IMR-90 (cell line): Measurements from ENCODE around the gene OR7A17. TPM values are rescaled to one million over a fixed set of nuclear protein-coding genes. Genes with fewer than 3 reads are reported as not detected.

ENCODE experiments used
- ATAC-seq: fragments of 200-7000 bp; cut with Tn5 transposase; 2 replicates; pipeline ENCODE4 v1.9.1; 2020; ENCODE audit warnings: low read depth, mild to moderate bottlenecking, moderate library complexity
- BruUV-seq: library from RNA; stranded (reverse); fragments of 400-500 nt; replicated peaks from 2 replicates; lab custom pipeline; 2021; lab: Mats Ljungman, UMichigan
- CTCF ChIA-PET: fragments of 300-600 bp; formaldehyde crosslinking; extraction: SDS; loops from one replicate; lab custom pipeline; 2021; ENCODE audit warnings: antibody characterized with exemption; lab: Yijun Ruan, JAX
- POLR2A ChIA-PET: fragments of 300-600 bp; sonication (Branson Sonifier 250); formaldehyde crosslinking; loops from one replicate; lab custom pipeline; 2022; ENCODE audit warnings: antibody characterized with exemption; ENCODE audit not compliant: unreplicated experiment; lab: Charles Lee
- DNase-seq: peaks from one replicate; pipeline ENCODE4 v3.0.0; 2013
- H2AFZ ChIP-seq: replicated peaks from 2 replicates; pipeline ENCODE3; 2013; ENCODE audit warnings: low read length, mild to moderate bottlenecking; ENCODE audit not compliant: poor library complexity
- H2AK5ac ChIP-seq: 2 replicates; pipeline ENCODE4 v1.6.1; 2013; ENCODE audit warnings: low read depth, low read length, inconsistent platforms
- H2AK9ac ChIP-seq: replicated peaks from 2 replicates; pipeline ENCODE3; 2013; ENCODE audit warnings: mild to moderate bottlenecking, low read depth, low read length, moderate library complexity; ENCODE audit not compliant: poor library complexity
- H2BK120ac ChIP-seq: 2 replicates; pipeline ENCODE4 v1.6.1; 2013; ENCODE audit warnings: low read depth, low read length, inconsistent platforms
- H2BK15ac ChIP-seq: 3 replicates; pipeline ENCODE4 v1.6.1; 2013; ENCODE audit warnings: low read depth, low read length, inconsistent platforms
- H2BK20ac ChIP-seq: 2 replicates; pipeline ENCODE4 v1.6.1; 2013; ENCODE audit warnings: low read depth, mild to moderate bottlenecking, inconsistent platforms, low read length, moderate library complexity
- H2BK5ac ChIP-seq: 2 replicates; pipeline ENCODE4 v1.6.1; 2013; ENCODE audit warnings: mild to moderate bottlenecking, low read depth, low read length, inconsistent platforms; ENCODE audit not compliant: poor library complexity, severe bottlenecking
- H3K14ac ChIP-seq: replicated peaks from 2 replicates; pipeline ENCODE4 v1.6.1; 2013; ENCODE audit warnings: low read depth, low read length, inconsistent platforms
- H3K18ac ChIP-seq: 2 replicates; pipeline ENCODE4 v1.6.1; 2013; ENCODE audit warnings: low read depth, low read length, control low read depth
- H3K23ac ChIP-seq: 2 replicates; pipeline ENCODE4 v1.6.1; 2013; ENCODE audit warnings: low read depth, low read length, inconsistent platforms
- H3K27ac ChIP-seq: 2 replicates; pipeline ENCODE4 v1.5.1; 2013; ENCODE audit warnings: mild to moderate bottlenecking, control low read depth, low read length; ENCODE audit not compliant: insufficient read depth
- H3K27me3 ChIP-seq: 2 replicates; pipeline ENCODE4 v1.6.1; 2013; ENCODE audit warnings: low read length; ENCODE audit not compliant: control insufficient read depth, insufficient read depth
- H3K36me3 ChIP-seq: 2 replicates; pipeline ENCODE4 v1.6.1; 2013; ENCODE audit warnings: low read length, mixed read lengths; ENCODE audit not compliant: control insufficient read depth, insufficient read depth
- H3K4ac ChIP-seq: 2 replicates; pipeline ENCODE4 v1.6.1; 2013; ENCODE audit warnings: low read depth, low read length, inconsistent platforms
- H3K4me1 ChIP-seq: 2 replicates; pipeline ENCODE4 v1.6.1; 2013; ENCODE audit warnings: low read length, mixed read lengths; ENCODE audit not compliant: control insufficient read depth, insufficient read depth
- H3K4me2 ChIP-seq: 2 replicates; pipeline ENCODE4 v1.6.1; 2013; ENCODE audit warnings: low read depth, mild to moderate bottlenecking, control low read depth, low read length, moderate library complexity
- H3K4me3 ChIP-seq: 2 replicates; pipeline ENCODE4 v1.5.1; 2013; ENCODE audit warnings: low read depth, mild to moderate bottlenecking, control low read depth, low read length, moderate library complexity; ENCODE audit not compliant: insufficient read depth
- H3K56ac ChIP-seq: 2 replicates; pipeline ENCODE4 v1.6.1; 2013; ENCODE audit warnings: low read length, inconsistent platforms; ENCODE audit not compliant: insufficient read depth; ENCODE audit errors: extremely low read depth
- H3K79me1 ChIP-seq, 2 experiments: 2 replicates each; pipeline ENCODE4 v1.6.1; 2013; ENCODE audit warnings: low read length in 2 of 2, inconsistent platforms in 1 of 2, low read depth in 1 of 2
- H3K9ac ChIP-seq: 2 replicates; pipeline ENCODE4 v1.6.1; 2013; ENCODE audit warnings: low read depth, low read length, control low read depth
- H3K9me1 ChIP-seq: 2 replicates; pipeline ENCODE4 v1.6.1; 2013; ENCODE audit warnings: low read length, inconsistent platforms; ENCODE audit not compliant: insufficient read depth
- H3K9me3 ChIP-seq: 2 replicates; pipeline ENCODE4 v1.6.1; 2013; ENCODE audit warnings: low read length; ENCODE audit not compliant: control insufficient read depth, insufficient read depth
- H4K20me1 ChIP-seq: 2 replicates; pipeline ENCODE4 v1.6.1; 2013; ENCODE audit warnings: low read length, inconsistent platforms; ENCODE audit not compliant: insufficient read depth
- H4K5ac ChIP-seq: 2 replicates; pipeline ENCODE4 v1.6.1; 2013; ENCODE audit warnings: mild to moderate bottlenecking, low read depth, low read length, control low read depth
- H4K8ac ChIP-seq, 2 experiments: 2 replicates each; pipeline ENCODE4 v1.6.1; 2013; ENCODE audit warnings: low read depth in 2 of 2, low read length in 2 of 2, control low read depth in 1 of 2, inconsistent platforms in 1 of 2
- H4K91ac ChIP-seq: 2 replicates; pipeline ENCODE4 v1.6.1; 2013; ENCODE audit warnings: low read depth, low read length, inconsistent platforms; ENCODE audit not compliant: insufficient read depth
- BHLHE40 ChIP-seq: fragments of 150-350 bp; IDR thresholded peaks from 2 replicates; pipeline ENCODE4 v1.6.1; 2016; ENCODE audit warnings: mild to moderate bottlenecking, low read depth, low read length
- CEBPB ChIP-seq: IDR thresholded peaks from 2 replicates; pipeline ENCODE4 v1.6.1; 2012; ENCODE audit warnings: low read depth, low read length, improper control_type of control experiment
- CHD1 ChIP-seq: IDR thresholded peaks from 2 replicates; pipeline ENCODE4 v1.6.1; 2012; ENCODE audit warnings: low read depth, low read length, improper control_type of control experiment
- CTCF ChIP-seq: conservative IDR thresholded peaks from 2 replicates; pipeline ENCODE4 v1.5.1; 2012; ENCODE audit warnings: mild to moderate bottlenecking, low read depth, low read length, improper control_type of control experiment
- FOS ChIP-seq: fragments of 150-350 bp; IDR thresholded peaks from 2 replicates; pipeline ENCODE4 v1.6.1; 2016; ENCODE audit warnings: low read depth, low read length
- MAZ ChIP-seq: IDR thresholded peaks from 2 replicates; pipeline ENCODE4 v1.6.1; 2012; ENCODE audit warnings: low read depth, mild to moderate bottlenecking, low read length, improper control_type of control experiment, moderate library complexity, borderline replicate concordance
- RAD21 ChIP-seq: IDR thresholded peaks from 2 replicates; pipeline ENCODE4 v1.6.1; 2012; ENCODE audit warnings: low read length, improper control_type of control experiment
- RCOR1 ChIP-seq: IDR thresholded peaks from 2 replicates; pipeline ENCODE4 v1.6.1; 2012; ENCODE audit warnings: mild to moderate bottlenecking, low read length, improper control_type of control experiment; ENCODE audit not compliant: insufficient replicate concordance
- SMC3 ChIP-seq: fragments of 150-350 bp; IDR thresholded peaks from 2 replicates; pipeline ENCODE4 v1.6.1; 2016; ENCODE audit warnings: low read depth, mild to moderate bottlenecking, antibody characterized with exemption, low read length, moderate library complexity
- USF2 ChIP-seq: fragments of 150-350 bp; IDR thresholded peaks from 2 replicates; pipeline ENCODE4 v1.6.1; 2017; ENCODE audit warnings: mild to moderate bottlenecking, antibody characterized with exemption, low read length, low read depth
- WGBS, 2 experiments: methylation state at CpG; one replicate each; pipeline versions ENCODE4 v1.1.5 to v1.1.7; 2013; ENCODE audit warnings: missing lambda C conversion rate in 2 of 2; ENCODE audit not compliant: insufficient read length in 1 of 2; ENCODE audit errors: extremely low coverage in 2 of 2; 5-methylcytosine and 5-hydroxymethylcytosine counted together
- dilution Hi-C: fragments of 300-500 bp; cut with HindIII; formaldehyde crosslinking; loops from one replicate; pipeline ENCODE4 v1.14.3; 2018; ENCODE audit warnings: low sequenced_read_pairs; ENCODE audit not compliant: unreplicated experiment
- in situ Hi-C: fragments of 300-500 bp; cut with MboI; formaldehyde crosslinking; loops from 3 replicates; pipeline ENCODE4 v1.14.3; 2019; ENCODE audit warnings: low sequenced_read_pairs, inconsistent platforms, mixed read lengths
- intact Hi-C: fragments of 100-400 bp; cut with micrococcal nuclease; formaldehyde crosslinking; loops from 2 replicates; pipeline ENCODE4 v1.10.0; 2022
- polyA plus RNA-seq, 3 experiments: library from polyadenylated mRNA; depleted of rRNA; stranded (reverse); fragments of >200 nt; gene quantifications; 2 replicates each; pipeline ENCODE4 v1.2.3, GENCODE V29; 2012; ENCODE audit warnings: low replicate concordance in 1 of 3
- total RNA-seq: library from RNA; depleted of rRNA; stranded (reverse); fragments of >200 nt; gene quantifications from 2 replicates; pipeline ENCODE4 v1.2.3, GENCODE V29; 2012

The OR7A17 gene
- total and polyA plus RNA-seq, 2 of the 4 experiments (the other 2 are of a cell fraction): not detected

- dilution Hi-C loops (no loop called here), in situ Hi-C loops (no loop called here), intact Hi-C loops (no loop called here)
- Histone ChIP-seq H3K14ac (no peak overlapping the region), H3K4ac (no peak overlapping the region), H3K4me3 (no peak overlapping the region), H3K9me1 (no peaks in the 10 kb centered on the region), H4K5ac (no peak overlapping the region), H2AK9ac (no peak overlapping the region), H3K36me3 (no peaks in the 10 kb centered on the region), H2BK15ac (no peak overlapping the region), H3K27ac (no peak overlapping the region), H3K18ac (no peak overlapping the region), H3K56ac (no peak overlapping the region), H2BK120ac (no peak overlapping the region), H2BK20ac (no peak overlapping the region), H3K4me1 (no peaks in the 10 kb centered on the region), H3K9me3 (0 out of 2 replicates have a peak, but pooled peaks cover 3% of the 10 kb centered on the region), H3K79me1 (no peaks in the 10 kb centered on the region), H4K20me1 (no peaks in the 10 kb centered on the region), H2AFZ (no peak overlapping the region), H4K91ac (no peak overlapping the region), H3K4me2 (no peak overlapping the region), H3K9ac (no peak overlapping the region), H2AK5ac (no peak overlapping the region), H3K27me3 (no peaks in the 10 kb centered on the region), H3K23ac (no peak overlapping the region), H4K8ac (no peak overlapping the region), H2BK5ac (no peak overlapping the region)
- no peak for ATAC-seq
- no TSS peak for BruUV-seq
- CTCF ChIA-PET: no interaction called here
- no peak for TF ChIP-seq MAZ
- no peak for TF ChIP-seq RAD21
- no peak for TF ChIP-seq FOS
- TF ChIP-seq CHD1: no peak
- TF ChIP-seq SMC3: no peak
- TF ChIP-seq CEBPB: no peak
- no peak for TF ChIP-seq USF2
- no peak for TF ChIP-seq RCOR1
- TF ChIP-seq CTCF: no peak
- TF ChIP-seq BHLHE40: no peak
- POLR2A ChIA-PET: no interaction called here
- DNase-seq: no peak
- 60% methylated on average over 1 of the region's 5 CpGs; no CpG with 5 or more reads in 1 of the 2 experiments for WGBS, 2 experiments
Measured at GRCh38 chr19:14916848-14917247, 30.9 kb upstream of the OR7A17 start.
